Heart left ventricle (tissue), 16 donors: ENCODE data around the gene LYSMD3. TPM values are rescaled to one million over a fixed set of nuclear protein-coding genes. Genes with fewer than 3 reads are reported as not detected.

Source experiments
- ATAC-seq, 4 donors: fragments of 200-7000 bp; cut with Tn5 transposase; one replicate each; pipeline ENCODE4 v1.9.1; 2020 to 2022; ENCODE audit warnings: moderate library complexity in 4 of 4, mild to moderate bottlenecking in 3 of 4, moderate number of reproducible peaks in 1 of 4
- DNase-seq, 5 donors: peaks; one replicate each; pipeline ENCODE4 v3.0.0-alpha.2; 2020
- H3K27ac ChIP-seq, 12 donors: fragments of 200-600 bp; sonication (generic) in 4 of 12; one replicate each; pipeline versions ENCODE4 v1.5.0 to v1.8.0; 2016 to 2022; ENCODE audit warnings: mild to moderate bottlenecking in 2 of 12
- H3K27me3 ChIP-seq, 9 donors: fragments of 200-600 bp; sonication (generic) in 2 of 9; one replicate each; pipeline versions ENCODE4 v1.5.1 to v1.8.0; 2016 to 2022; ENCODE audit warnings: mild to moderate bottlenecking in 3 of 9
- H3K36me3 ChIP-seq, 9 donors: fragments of 200-600 bp; sonication (generic) in 2 of 9; one replicate each; pipeline versions ENCODE4 v1.5.0 to v1.8.0; 2018 to 2022; ENCODE audit warnings: mild to moderate bottlenecking in 2 of 9
- H3K4me1 ChIP-seq, 12 donors: fragments of 200-600 bp; sonication (generic) in 4 of 12; one replicate each; pipeline versions ENCODE4 v1.5.0 to v1.8.0; 2016 to 2022; ENCODE audit warnings: mild to moderate bottlenecking in 3 of 12
- H3K4me3 ChIP-seq, 12 donors: fragments of 200-600 bp; sonication (generic) in 4 of 12; one replicate each; pipeline versions ENCODE4 v1.5.0 to v1.8.0; 2017 to 2022; ENCODE audit warnings: mild to moderate bottlenecking in 9 of 12, moderate library complexity in 4 of 12
- H3K9me3 ChIP-seq, 12 donors: fragments of 200-600 bp; sonication (generic) in 4 of 12; one replicate each; pipeline versions ENCODE4 v1.5.0 to v1.8.0; 2016 to 2022; ENCODE audit warnings: mild to moderate bottlenecking in 1 of 12
- POLR2A ChIP-seq, 2 donors: fragments of 450-650 bp; IDR thresholded peaks; one replicate each; pipeline ENCODE4 v1.6.1; 2017; ENCODE audit warnings: antibody characterized with exemption in 2 of 2, mild to moderate bottlenecking in 2 of 2, moderate library complexity in 2 of 2
- WGBS, 4 donors: extraction: QIAGEN DNeasy Blood & Tissue Kit in 2 of 4; methylation state at CpG; one replicate each; pipeline versions ENCODE4 v1.1.5 to v1.1.7; 2013 to 2018; 5-methylcytosine and 5-hydroxymethylcytosine counted together
- intact Hi-C, 10 donors: fragments of 100-400 bp; cut with DNase I; formaldehyde crosslinking; loops; one replicate each; pipeline versions ENCODE4 v1.11.1 to v1.14.2; 2022
- polyA plus RNA-seq, 2 donors: library from polyadenylated mRNA; stranded (reverse); fragments of 200-250 nt; gene quantifications; one replicate each; pipeline ENCODE4 v1.2.3, GENCODE V29; 2013
- total RNA-seq, 9 donors: library from RNA; depleted of rRNA in 2 of 9; stranded (reverse); fragments of >200 nt in 2 of 9; fragmentation: NEBNext Ultra II Directional in 3 of 9; extraction: Animal tissue kit (Norgen Biotek cat#: 25700) in 3 of 9; gene quantifications; one replicate each; pipeline versions ENCODE4 v1.1.0 to v1.2.4, GENCODE V29; 2016 to 2023
- TF ChIP-seq, protein P1 (sequence below), 12 donors: fragments of 200-600 bp; sonication (generic) in 4 of 12; IDR thresholded peaks; one replicate each; pipeline versions ENCODE4 v1.5.0 to v1.8.0; 2018 to 2022; ENCODE audit warnings: antibody characterized with exemption in 12 of 12, mild to moderate bottlenecking in 5 of 12
- donor health status: ischemic (EF 13 %, LVEDD 7.1; RV severe dilation, severe dysfunction).
- donor health status: healthy with polysubstance abuse.
- donor health status: DM: no; HTN: yes; CAD: no.
- donor health status: DM: no; HTN: no; CAD: no.
- donor health status: ischemic (EF 25% LVEDD 6.9; RV normal size, moderate dysfunction).
- donor health status: ischemic (EF 25% LVEDD 5.7; RV mildly dilated, moderate dysfunction).
- donor health status: healthy.
- donor health status: DM: yes; HTN: yes; CAD: no.
- donor health status: ischemic (EF 35%, LVEDD 5.7; RV mildly dilated, moderate dysfunction).
- donor health status: nonischemic (EF 11% LVEDD 7.7; RV severe dilation, severe dysfunction).
- donor health status: DM: yes; HTN: yes; CAD: no.
- donor health status: PGD.
- donor health status: ischemic (EF 29% LVEDD 5.4; RV normal size, mild dysfunction).
- donor health status: nonischemic (EF 23%, LVEDD 6.1; RV moderate dilation, normal function).

Gene LYSMD3
- total and polyA plus RNA-seq, 11 donors, result 5.4 to 23.3 (median 18.4) TPM

DNA sequence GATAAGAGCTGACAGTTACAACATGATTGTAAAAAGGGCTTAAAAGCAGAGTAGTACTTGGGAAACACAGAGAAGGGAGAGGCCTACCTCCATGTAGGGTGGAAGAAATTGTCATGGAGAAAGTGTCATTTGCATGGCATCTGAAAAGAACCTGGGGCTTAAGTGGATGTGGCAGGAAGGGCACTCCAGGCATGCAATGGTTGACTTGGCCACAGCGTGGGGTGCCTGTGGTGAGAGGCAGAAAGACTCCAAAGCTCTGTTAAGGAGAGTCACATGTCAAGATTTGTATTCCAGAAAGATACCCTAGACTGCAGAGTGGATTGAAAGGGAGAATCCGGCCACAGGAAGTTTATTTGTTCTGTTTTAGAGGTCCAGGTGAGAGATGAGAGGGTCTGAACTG is 52.3 kb downstream of the LYSMD3 start:
- 46 to 64% (median 55%) methylated on average over 2 of the region's 2 CpGs for WGBS, 4 donors
- Histone ChIP-seq H3K27ac (peak overlapping the region in 1 of 12 donors; percentile 30), H3K4me3 (peak overlapping the region in 1 of 12 donors; percentile 14), H3K4me1 (peaks cover 0 to 21% (median 12%) of the 10 kb centered on the region in 12 donors), H3K27me3 (no peaks in the 10 kb centered on the region), H3K9me3 (no peaks in the 10 kb centered on the region), H3K36me3 (no peaks in the 10 kb centered on the region)
- TF ChIP-seq POLR2A (IDR thresholded peaks at IDR 0.05), result no peak
- TF ChIP-seq, protein P1, sequence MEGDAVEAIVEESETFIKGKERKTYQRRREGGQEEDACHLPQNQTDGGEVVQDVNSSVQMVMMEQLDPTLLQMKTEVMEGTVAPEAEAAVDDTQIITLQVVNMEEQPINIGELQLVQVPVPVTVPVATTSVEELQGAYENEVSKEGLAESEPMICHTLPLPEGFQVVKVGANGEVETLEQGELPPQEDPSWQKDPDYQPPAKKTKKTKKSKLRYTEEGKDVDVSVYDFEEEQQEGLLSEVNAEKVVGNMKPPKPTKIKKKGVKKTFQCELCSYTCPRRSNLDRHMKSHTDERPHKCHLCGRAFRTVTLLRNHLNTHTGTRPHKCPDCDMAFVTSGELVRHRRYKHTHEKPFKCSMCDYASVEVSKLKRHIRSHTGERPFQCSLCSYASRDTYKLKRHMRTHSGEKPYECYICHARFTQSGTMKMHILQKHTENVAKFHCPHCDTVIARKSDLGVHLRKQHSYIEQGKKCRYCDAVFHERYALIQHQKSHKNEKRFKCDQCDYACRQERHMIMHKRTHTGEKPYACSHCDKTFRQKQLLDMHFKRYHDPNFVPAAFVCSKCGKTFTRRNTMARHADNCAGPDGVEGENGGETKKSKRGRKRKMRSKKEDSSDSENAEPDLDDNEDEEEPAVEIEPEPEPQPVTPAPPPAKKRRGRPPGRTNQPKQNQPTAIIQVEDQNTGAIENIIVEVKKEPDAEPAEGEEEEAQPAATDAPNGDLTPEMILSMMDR (IDR thresholded peaks at IDR 0.05), result no peak
- DNase-seq (no peak), ATAC-seq (no peak)
- intact Hi-C loops, result loop anchor here in 4 of 10 donors (5.0 to 10.0 kb wide), 3 partner anchors 48 to 62 kb away; partner anchors contain the start of gene LYSMD3 (in 3 of the 4)

DNA sequence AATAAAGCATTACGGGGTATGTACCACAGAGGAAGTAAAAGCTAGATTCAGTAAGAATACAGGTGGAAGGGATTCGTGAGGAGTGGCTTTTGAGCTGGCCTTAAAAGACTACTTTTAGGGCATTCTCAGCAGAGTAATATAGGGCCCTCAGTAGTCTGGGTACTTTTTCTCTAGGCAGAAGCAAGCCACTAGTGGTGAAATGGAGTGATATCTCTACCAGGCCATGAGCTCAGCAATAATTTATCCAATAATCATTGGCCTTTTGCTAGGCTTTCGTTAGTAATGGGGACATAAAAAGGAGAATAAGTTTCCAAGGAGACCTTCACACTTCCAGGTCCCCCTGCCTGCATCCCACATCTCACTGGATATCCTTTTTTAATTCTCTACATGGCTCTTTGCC is 53.0 kb downstream of the LYSMD3 start:
- DNase-seq (no peak), ATAC-seq (no peak)
- TF ChIP-seq POLR2A (IDR thresholded peaks at IDR 0.05), result no peak
- TF ChIP-seq, protein P1 (IDR thresholded peaks at IDR 0.05), result no peak
- H3K27me3 ChIP-seq, result no peaks in the 10 kb centered on the region
- 86 to 93% (median 89%) methylated on average over 3 of the region's 3 CpGs for whole genome bisulfite sequencing, 4 donors
- H3K4me1 ChIP-seq, result peaks cover 0 to 21% (median 13%) of the 10 kb centered on the region in 12 donors
- no peaks in the 10 kb centered on the region for H3K9me3 ChIP-seq
- no peak overlapping the region for H3K27ac ChIP-seq
- intact Hi-C loops, result loop anchor here in 4 of 10 donors (5.0 to 10.0 kb wide), 3 partner anchors 48 to 62 kb away; partner anchors contain the start of gene LYSMD3 (in 3 of the 4)
- H3K4me3 ChIP-seq, result no peak overlapping the region
- H3K36me3 ChIP-seq, result no peaks in the 10 kb centered on the region

DNA sequence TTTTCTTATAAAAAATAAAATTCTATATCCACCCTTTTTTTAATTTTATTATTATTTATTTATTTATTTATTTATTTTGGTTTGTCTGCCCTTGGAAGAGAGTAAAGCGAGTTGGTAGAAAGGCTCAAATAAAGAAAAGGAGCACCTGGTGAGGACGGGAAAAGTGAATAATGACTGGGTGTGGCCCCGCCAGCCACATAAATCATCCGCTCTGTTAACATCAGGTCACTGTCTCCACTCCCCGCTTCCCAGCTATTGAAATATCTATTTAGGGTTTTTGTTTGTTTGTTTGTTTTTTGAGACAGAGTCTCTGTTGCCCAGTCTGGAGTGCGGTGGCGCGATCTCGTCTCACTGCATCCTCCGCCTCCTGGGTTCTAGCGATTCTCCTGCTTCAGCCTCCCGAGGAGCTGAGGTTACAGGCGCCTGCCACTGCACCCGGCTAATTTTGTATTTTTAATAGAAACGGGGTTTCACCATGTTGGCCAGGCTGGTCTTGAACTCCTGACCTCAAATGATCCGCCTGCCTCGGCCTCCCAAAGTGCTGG is 53.9 kb downstream of the LYSMD3 start:
- H3K4me3 ChIP-seq, result peak overlapping the region in 8 of 12 donors; percentile 71 to 91 (median 84)
- DNase-seq (no peak), ATAC-seq (no peak)
- intact Hi-C loops, result loop anchor here in 8 of 10 donors (2.0 to 10.0 kb wide), 6 partner anchors 49 to 61 kb away; partner anchors contain the start of gene LYSMD3 (in 5 of the 8)
- H3K36me3 ChIP-seq, result no peaks in the 10 kb centered on the region
- TF ChIP-seq, protein P1 (IDR thresholded peaks at IDR 0.05), result no peak
- no peak for TF ChIP-seq POLR2A (IDR thresholded peaks at IDR 0.05)
- peaks cover 0 to 21% (median 13%) of the 10 kb centered on the region in 12 donors for H3K4me1 ChIP-seq
- H3K9me3 ChIP-seq, result no peaks in the 10 kb centered on the region
- 72 to 79% (median 75%) methylated on average over 17 of the region's 17 CpGs for WGBS, 4 donors
- H3K27ac ChIP-seq, result peak overlapping the region in 1 of 12 donors; percentile 6
- no peaks in the 10 kb centered on the region for H3K27me3 ChIP-seq

DNA sequence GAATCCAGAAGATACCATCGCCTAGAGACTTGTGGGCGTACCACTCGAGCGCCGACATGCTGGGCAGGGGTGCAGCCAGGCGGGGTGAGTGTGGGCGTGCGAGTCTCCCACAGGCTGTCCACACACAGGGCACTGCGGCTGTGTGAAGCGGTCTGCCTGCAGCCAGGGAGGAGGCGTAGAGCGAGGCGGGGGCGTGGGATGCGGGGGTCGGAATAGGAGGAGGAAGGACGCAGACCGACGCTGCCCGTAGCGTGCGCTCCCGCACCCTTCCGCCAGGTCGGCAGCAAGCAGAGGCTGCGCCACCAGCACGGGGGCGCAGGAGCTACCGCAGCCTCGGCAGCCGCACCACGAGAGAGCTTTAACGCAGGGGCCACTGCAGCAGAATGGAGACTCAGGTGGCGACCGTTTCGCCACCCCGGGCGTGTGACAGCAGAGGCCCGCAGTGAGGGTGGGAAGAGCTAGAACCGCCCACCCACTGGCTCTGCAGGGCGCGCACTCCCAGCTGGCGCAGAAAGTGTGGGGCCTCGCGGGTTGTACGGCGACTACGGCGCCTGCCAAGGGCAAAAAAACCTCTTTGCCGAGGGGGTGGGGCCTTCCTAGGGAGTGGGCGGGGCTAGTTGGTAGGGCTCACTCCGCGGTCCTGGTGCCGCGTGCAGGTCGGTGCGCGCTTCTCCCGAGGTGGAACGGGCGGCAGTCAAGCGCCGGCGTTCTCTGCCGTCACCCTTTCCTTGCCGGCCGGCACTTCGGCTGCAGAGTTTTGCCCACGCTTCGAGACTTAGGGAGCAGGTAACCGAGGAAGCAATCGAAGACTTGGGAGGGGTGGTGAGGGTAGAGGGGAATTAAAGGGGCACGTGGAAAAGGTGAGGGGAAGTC is 54.9 kb downstream of the LYSMD3 start, which contains the start of the genes MBLAC2 and POLR3G:
MBLAC2 (minus strand) TSS at position 537 of the 873 bp plus-strand sequence; CDS start at position 58, 479 bp downstream.
POLR3G (plus strand) TSS at position 630 of the 873 bp plus-strand sequence. CDS start 10,704 bp downstream, outside the sequence.
- ATAC-seq (peak; percentile 98 to 99 (median 98)), DNase-seq (peak; percentile 92 to 95 (median 94))
- intact Hi-C loops, result loop anchor here (1.0 to 10.0 kb wide), 9 partner anchors 50 to 67 kb away; partner anchors contain the start of genes LYSMD3 (in 8 of the 10) and CETN3 (in 1 of the 10)
- peak within 1 kb of the TSS; percentile 21 to 90 (median 82) for H3K27ac ChIP-seq
- no peaks in the 10 kb centered on the region for H3K27me3 ChIP-seq
- H3K4me1 ChIP-seq, result peaks cover 0 to 21% (median 13%) of the 10 kb centered on the region in 12 donors
- peak in 1 of 2 donors; percentile 82 for TF ChIP-seq POLR2A (IDR thresholded peaks at IDR 0.05)
- TF ChIP-seq, protein P1 (IDR thresholded peaks at IDR 0.05), result peak in 11 of 12 donors; percentile 13 to 56 (median 44)
- WGBS, 4 donors, result 0% methylated on average over 37 to 73 of the region's 73 CpGs
- no peaks in the 10 kb centered on the region for H3K36me3 ChIP-seq
- peak within 1 kb of the TSS; percentile 51 to 91 (median 82) for H3K4me3 ChIP-seq
- no peaks in the 10 kb centered on the region for H3K9me3 ChIP-seq
